IMR-90 (cell line): Measurements from ENCODE around the gene ELL. TPM values are rescaled to one million over a fixed set of nuclear protein-coding genes. Genes with fewer than 3 reads are reported as not detected.

Experiments
- ATAC-seq: fragments of 200-7000 bp; cut with Tn5 transposase; 2 replicates; pipeline ENCODE4 v1.9.1; 2020; ENCODE audit warnings: low read depth, mild to moderate bottlenecking, moderate library complexity
- BruUV-seq: library from RNA; stranded (reverse); fragments of 400-500 nt; replicated peaks from 2 replicates; lab custom pipeline; 2021; lab: Mats Ljungman, UMichigan
- CTCF ChIA-PET: fragments of 300-600 bp; formaldehyde crosslinking; extraction: SDS; loops from one replicate; lab custom pipeline; 2021; ENCODE audit warnings: antibody characterized with exemption; lab: Yijun Ruan, JAX
- POLR2A ChIA-PET: fragments of 300-600 bp; sonication (Branson Sonifier 250); formaldehyde crosslinking; loops from one replicate; lab custom pipeline; 2022; ENCODE audit warnings: antibody characterized with exemption; ENCODE audit not compliant: unreplicated experiment; lab: Charles Lee
- DNase-seq: peaks from one replicate; pipeline ENCODE4 v3.0.0; 2013
- H2AFZ ChIP-seq: replicated peaks from 2 replicates; pipeline ENCODE3; 2013; ENCODE audit warnings: low read length, mild to moderate bottlenecking; ENCODE audit not compliant: poor library complexity
- H2AK5ac ChIP-seq: 2 replicates; pipeline ENCODE4 v1.6.1; 2013; ENCODE audit warnings: low read depth, low read length, inconsistent platforms
- H2AK9ac ChIP-seq: replicated peaks from 2 replicates; pipeline ENCODE3; 2013; ENCODE audit warnings: mild to moderate bottlenecking, low read depth, low read length, moderate library complexity; ENCODE audit not compliant: poor library complexity
- H2BK120ac ChIP-seq: 2 replicates; pipeline ENCODE4 v1.6.1; 2013; ENCODE audit warnings: low read depth, low read length, inconsistent platforms
- H2BK15ac ChIP-seq: 3 replicates; pipeline ENCODE4 v1.6.1; 2013; ENCODE audit warnings: low read depth, low read length, inconsistent platforms
- H2BK20ac ChIP-seq: 2 replicates; pipeline ENCODE4 v1.6.1; 2013; ENCODE audit warnings: low read depth, mild to moderate bottlenecking, inconsistent platforms, low read length, moderate library complexity
- H2BK5ac ChIP-seq: 2 replicates; pipeline ENCODE4 v1.6.1; 2013; ENCODE audit warnings: mild to moderate bottlenecking, low read depth, low read length, inconsistent platforms; ENCODE audit not compliant: poor library complexity, severe bottlenecking
- H3K14ac ChIP-seq: replicated peaks from 2 replicates; pipeline ENCODE4 v1.6.1; 2013; ENCODE audit warnings: low read depth, low read length, inconsistent platforms
- H3K18ac ChIP-seq: 2 replicates; pipeline ENCODE4 v1.6.1; 2013; ENCODE audit warnings: low read depth, low read length, control low read depth
- H3K23ac ChIP-seq: 2 replicates; pipeline ENCODE4 v1.6.1; 2013; ENCODE audit warnings: low read depth, low read length, inconsistent platforms
- H3K27ac ChIP-seq: 2 replicates; pipeline ENCODE4 v1.5.1; 2013; ENCODE audit warnings: mild to moderate bottlenecking, control low read depth, low read length; ENCODE audit not compliant: insufficient read depth
- H3K27me3 ChIP-seq: 2 replicates; pipeline ENCODE4 v1.6.1; 2013; ENCODE audit warnings: low read length; ENCODE audit not compliant: control insufficient read depth, insufficient read depth
- H3K36me3 ChIP-seq: 2 replicates; pipeline ENCODE4 v1.6.1; 2013; ENCODE audit warnings: low read length, mixed read lengths; ENCODE audit not compliant: control insufficient read depth, insufficient read depth
- H3K4ac ChIP-seq: 2 replicates; pipeline ENCODE4 v1.6.1; 2013; ENCODE audit warnings: low read depth, low read length, inconsistent platforms
- H3K4me1 ChIP-seq: 2 replicates; pipeline ENCODE4 v1.6.1; 2013; ENCODE audit warnings: low read length, mixed read lengths; ENCODE audit not compliant: control insufficient read depth, insufficient read depth
- H3K4me2 ChIP-seq: 2 replicates; pipeline ENCODE4 v1.6.1; 2013; ENCODE audit warnings: low read depth, mild to moderate bottlenecking, control low read depth, low read length, moderate library complexity
- H3K4me3 ChIP-seq: 2 replicates; pipeline ENCODE4 v1.5.1; 2013; ENCODE audit warnings: low read depth, mild to moderate bottlenecking, control low read depth, low read length, moderate library complexity; ENCODE audit not compliant: insufficient read depth
- H3K56ac ChIP-seq: 2 replicates; pipeline ENCODE4 v1.6.1; 2013; ENCODE audit warnings: low read length, inconsistent platforms; ENCODE audit not compliant: insufficient read depth; ENCODE audit errors: extremely low read depth
- H3K79me1 ChIP-seq, 2 experiments: 2 replicates each; pipeline ENCODE4 v1.6.1; 2013; ENCODE audit warnings: low read length in 2 of 2, inconsistent platforms in 1 of 2, low read depth in 1 of 2
- H3K9ac ChIP-seq: 2 replicates; pipeline ENCODE4 v1.6.1; 2013; ENCODE audit warnings: low read depth, low read length, control low read depth
- H3K9me1 ChIP-seq: 2 replicates; pipeline ENCODE4 v1.6.1; 2013; ENCODE audit warnings: low read length, inconsistent platforms; ENCODE audit not compliant: insufficient read depth
- H3K9me3 ChIP-seq: 2 replicates; pipeline ENCODE4 v1.6.1; 2013; ENCODE audit warnings: low read length; ENCODE audit not compliant: control insufficient read depth, insufficient read depth
- H4K20me1 ChIP-seq: 2 replicates; pipeline ENCODE4 v1.6.1; 2013; ENCODE audit warnings: low read length, inconsistent platforms; ENCODE audit not compliant: insufficient read depth
- H4K5ac ChIP-seq: 2 replicates; pipeline ENCODE4 v1.6.1; 2013; ENCODE audit warnings: mild to moderate bottlenecking, low read depth, low read length, control low read depth
- H4K8ac ChIP-seq, 2 experiments: 2 replicates each; pipeline ENCODE4 v1.6.1; 2013; ENCODE audit warnings: low read depth in 2 of 2, low read length in 2 of 2, control low read depth in 1 of 2, inconsistent platforms in 1 of 2
- H4K91ac ChIP-seq: 2 replicates; pipeline ENCODE4 v1.6.1; 2013; ENCODE audit warnings: low read depth, low read length, inconsistent platforms; ENCODE audit not compliant: insufficient read depth
- BHLHE40 ChIP-seq: fragments of 150-350 bp; IDR thresholded peaks from 2 replicates; pipeline ENCODE4 v1.6.1; 2016; ENCODE audit warnings: mild to moderate bottlenecking, low read depth, low read length
- CTCF ChIP-seq: conservative IDR thresholded peaks from 2 replicates; pipeline ENCODE4 v1.5.1; 2012; ENCODE audit warnings: mild to moderate bottlenecking, low read depth, low read length, improper control_type of control experiment
- FOS ChIP-seq: fragments of 150-350 bp; IDR thresholded peaks from 2 replicates; pipeline ENCODE4 v1.6.1; 2016; ENCODE audit warnings: low read depth, low read length
- MAZ ChIP-seq: IDR thresholded peaks from 2 replicates; pipeline ENCODE4 v1.6.1; 2012; ENCODE audit warnings: low read depth, mild to moderate bottlenecking, low read length, improper control_type of control experiment, moderate library complexity, borderline replicate concordance
- POLR2A ChIP-seq: IDR thresholded peaks from 2 replicates; pipeline ENCODE4 v1.6.1; 2012; ENCODE audit warnings: mild to moderate bottlenecking, low read depth, low read length
- RAD21 ChIP-seq: IDR thresholded peaks from 2 replicates; pipeline ENCODE4 v1.6.1; 2012; ENCODE audit warnings: low read length, improper control_type of control experiment
- RCOR1 ChIP-seq: IDR thresholded peaks from 2 replicates; pipeline ENCODE4 v1.6.1; 2012; ENCODE audit warnings: mild to moderate bottlenecking, low read length, improper control_type of control experiment; ENCODE audit not compliant: insufficient replicate concordance
- SMC3 ChIP-seq: fragments of 150-350 bp; IDR thresholded peaks from 2 replicates; pipeline ENCODE4 v1.6.1; 2016; ENCODE audit warnings: low read depth, mild to moderate bottlenecking, antibody characterized with exemption, low read length, moderate library complexity
- USF2 ChIP-seq: fragments of 150-350 bp; IDR thresholded peaks from 2 replicates; pipeline ENCODE4 v1.6.1; 2017; ENCODE audit warnings: mild to moderate bottlenecking, antibody characterized with exemption, low read length, low read depth
- WGBS, 2 experiments: methylation state at CpG; one replicate each; pipeline versions ENCODE4 v1.1.5 to v1.1.7; 2013; ENCODE audit warnings: missing lambda C conversion rate in 2 of 2; ENCODE audit not compliant: insufficient read length in 1 of 2; ENCODE audit errors: extremely low coverage in 2 of 2; 5-methylcytosine and 5-hydroxymethylcytosine counted together
- dilution Hi-C: fragments of 300-500 bp; cut with HindIII; formaldehyde crosslinking; loops from one replicate; pipeline ENCODE4 v1.14.3; 2018; ENCODE audit warnings: low sequenced_read_pairs; ENCODE audit not compliant: unreplicated experiment
- in situ Hi-C: fragments of 300-500 bp; cut with MboI; formaldehyde crosslinking; loops from 3 replicates; pipeline ENCODE4 v1.14.3; 2019; ENCODE audit warnings: low sequenced_read_pairs, inconsistent platforms, mixed read lengths
- intact Hi-C: fragments of 100-400 bp; cut with micrococcal nuclease; formaldehyde crosslinking; loops from 2 replicates; pipeline ENCODE4 v1.10.0; 2022
- polyA plus RNA-seq, 3 experiments: library from polyadenylated mRNA; depleted of rRNA; stranded (reverse); fragments of >200 nt; gene quantifications; 2 replicates each; pipeline ENCODE4 v1.2.3, GENCODE V29; 2012; ENCODE audit warnings: low replicate concordance in 1 of 3
- total RNA-seq: library from RNA; depleted of rRNA; stranded (reverse); fragments of >200 nt; gene quantifications from 2 replicates; pipeline ENCODE4 v1.2.3, GENCODE V29; 2012

Gene ELL
- total and polyA plus RNA-seq, 2 of the 4 experiments (the other 2 are of a cell fraction): 6.3 to 13.1 TPM

GRCh38 chr19:18519962-18520847, 1.7 kb downstream of the ELL start:
- dilution Hi-C loops: no loop called here
- no TSS peak for BruUV-seq
- peaks cover 8% of the 10 kb centered on the region for H3K4me1 ChIP-seq
- peak; percentile 14 for ATAC-seq
- peak overlapping the region; percentile 95 for H3K9ac ChIP-seq
- H4K8ac ChIP-seq: peak overlapping the region; percentile 81 to 97
- peak overlapping the region; percentile 100 for H3K4ac ChIP-seq
- H3K79me1 ChIP-seq: peaks cover 0 to 51% of the 10 kb centered on the region in 2 experiments; a peak in 3 of 4 replicates
- DNase-seq: peak; percentile 85
- H2BK20ac ChIP-seq: peak overlapping the region; percentile 88
- H4K91ac ChIP-seq: peak overlapping the region; percentile 99
- H3K9me1 ChIP-seq: peaks cover 23% of the 10 kb centered on the region
- peaks cover 54% of the 10 kb centered on the region for H4K20me1 ChIP-seq
- peak overlapping the region; percentile 98 for H3K23ac ChIP-seq
- peak overlapping the region; percentile 92 for H3K4me3 ChIP-seq
- no peaks in the 10 kb centered on the region for H3K9me3 ChIP-seq
- peak overlapping the region; percentile 81 for H2AFZ ChIP-seq
- peak overlapping the region; percentile 99 for H2AK5ac ChIP-seq
- WGBS, 2 experiments: 36% methylated on average over 2 of the region's 22 CpGs; no CpG with 5 or more reads in 1 of the 2 experiments
- H2AK9ac ChIP-seq: peak overlapping the region; percentile 99
- peak overlapping the region; percentile 86 for H3K4me2 ChIP-seq
- intact Hi-C loops: loop anchor here (1.0 kb wide), 1 partner anchor 50 kb away; no protein-coding TSS in a partner anchor
- in situ Hi-C loops: no loop called here
- H2BK15ac ChIP-seq: peak overlapping the region; percentile 94; the same call in 2 of the 3 replicates
- H3K27ac ChIP-seq: peak overlapping the region; percentile 96
- H2BK5ac ChIP-seq: peak overlapping the region; percentile 97
- CTCF ChIA-PET: interaction anchor here (0.6 to 1.6 kb wide), 11 partner anchors 37 to 647 kb away, joined by 3 to 5 read pairs (median 3); partner anchors contain the start of gene REX1BD
- peak overlapping the region; percentile 84 for H4K5ac ChIP-seq
- peak overlapping the region; percentile 99 for H3K14ac ChIP-seq
- no peaks in the 10 kb centered on the region for H3K27me3 ChIP-seq
- no peaks in the 10 kb centered on the region for H3K36me3 ChIP-seq
- TF ChIP-seq SMC3 (no peak), BHLHE40 (0 out of 2 replicates have a peak, but pooled peaks have one; percentile 16), RAD21 (peak; percentile 20; the same call in 1 of the 2 replicates), MAZ (peak; percentile 40; the same call in 1 of the 2 replicates), FOS (peak; percentile 19; the same call in 1 of the 2 replicates), RCOR1 (no peak), POLR2A (peak; percentile 66; the same call in 1 of the 2 replicates), CTCF (peak; percentile 58), USF2 (no peak)
- H2BK120ac ChIP-seq: peak overlapping the region; percentile 98
- H3K56ac ChIP-seq: peak overlapping the region; percentile 99
- POLR2A ChIA-PET: no interaction called here
- H3K18ac ChIP-seq: peak overlapping the region; percentile 92
